ENCODE measurements around the gene TLX3.

Gene TLX3

GRCh38 chr5:171306781-171307591 lies 2.1 kb upstream of the TLX3 start:
- DNase-seq, result no peak

GRCh38 chr5:171307789-171308452 lies 1.1 kb upstream of the TLX3 start:
- no peak for DNase-seq

GRCh38 chr5:171309276-171310211 lies 496 bp downstream of the TLX3 start:
- DNase-seq, result no peak

- no peak for DNase-seq
Observed at GRCh38 chr5:171310212-171310818, 1.3 kb downstream of the TLX3 start.

- no peak for DNase-seq
Observed at GRCh38 chr5:171310819-171311321, 1.8 kb downstream of the TLX3 start.

GRCh38 chr5:171311322-171312077 lies 2.5 kb downstream of the TLX3 start:
- DNase-seq, result no peak

- no peak for DNase-seq
Observed at GRCh38 chr5:171312129-171312974, 3.3 kb downstream of the TLX3 start.

- DNase-seq, result no peak
Observed at GRCh38 chr5:171313481-171314206, 4.6 kb downstream of the TLX3 start.

GRCh38 chr5:171314728-171315385 lies 5.8 kb downstream of the TLX3 start:
- no peak for DNase-seq

- DNase-seq, result no peak
Observed at GRCh38 chr5:171315386-171315891, 6.4 kb downstream of the TLX3 start.

- DNase-seq, result no peak
Observed at GRCh38 chr5:171315925-171316257, 6.8 kb downstream of the TLX3 start.

- no peak for DNase-seq
Observed at GRCh38 chr5:171316258-171317121, 7.4 kb downstream of the TLX3 start.

- DNase-seq, result no peak
Observed at GRCh38 chr5:171317230-171317629, 8.2 kb downstream of the TLX3 start.

GRCh38 chr5:171318026-171318425 lies 9.0 kb downstream of the TLX3 start:
- no peak for DNase-seq

- no peak for DNase-seq
Observed at GRCh38 chr5:171321447-171321846, 12.4 kb downstream of the TLX3 start.

- no peak for DNase-seq
Observed at GRCh38 chr5:171322527-171322926, 13.5 kb downstream of the TLX3 start.

- no peak for DNase-seq
Observed at GRCh38 chr5:171323007-171323406, 14.0 kb downstream of the TLX3 start.

- no peak for DNase-seq
Observed at GRCh38 chr5:171323806-171324632, 15.0 kb downstream of the TLX3 start.

All from NCI-H510A (cell line).